ENCODE results near the gene RASSF8. TPM values are rescaled to one million over a fixed set of nuclear protein-coding genes. Genes with fewer than 3 reads are reported as not detected.

The RASSF8 gene
- total RNA-seq, 4 donors from 2014 or later: 5.4 to 20.7 (median 9.6) TPM

- H3K4me3 ChIP-seq (ENCODE audit: low read depth, poor library complexity, severe bottlenecking): no peak overlapping the region
- no peak for TF ChIP-seq CTCF (IDR thresholded peaks at IDR 0.05)
- no peak for TF ChIP-seq POLR2A (IDR thresholded peaks at IDR 0.05)
- 91 to 92% methylated on average over 2 of the region's 2 CpGs for whole genome bisulfite sequencing, 2 donors
- intact Hi-C loops (cut with DNase I; ENCODE audit: low total_unique reads): no loop called here
- no peak for DNase-seq (ENCODE audit: low spot score in 2 of 2)
Measured at GRCh38 chr12:25939606-25940005, 18.9 kb upstream of the RASSF8 start.

- TF ChIP-seq POLR2A (IDR thresholded peaks at IDR 0.05) (no peak), CTCF (IDR thresholded peaks at IDR 0.05) (no peak)
- H3K4me3 ChIP-seq (ENCODE audit: low read depth, poor library complexity, severe bottlenecking): no peak overlapping the region
- WGBS, 2 donors: 91 to 92% methylated on average over 1 of the region's 1 CpG
- DNase-seq (ENCODE audit: low spot score in 2 of 2): no peak
- intact Hi-C loops (cut with DNase I; ENCODE audit: low total_unique reads): no loop called here
Measured at GRCh38 chr12:25940886-25941285, 17.6 kb upstream of the RASSF8 start.

GRCh38 chr12:25942709-25943108 is 15.8 kb upstream of the RASSF8 start:
- intact Hi-C loops (cut with DNase I; ENCODE audit: low total_unique reads): no loop called here
- no peak overlapping the region for H3K4me3 ChIP-seq (ENCODE audit: low read depth, poor library complexity, severe bottlenecking)
- no peak for TF ChIP-seq CTCF (IDR thresholded peaks at IDR 0.05)
- no peak for TF ChIP-seq POLR2A (IDR thresholded peaks at IDR 0.05)
- 91 to 95% methylated on average over 2 of the region's 2 CpGs for WGBS, 2 donors
- DNase-seq (ENCODE audit: low spot score in 2 of 2): no peak

- no peak for DNase-seq (ENCODE audit: low spot score in 2 of 2)
Measured at GRCh38 chr12:25943940-25944339, 14.5 kb upstream of the RASSF8 start.

GRCh38 chr12:25949343-25949742 is 9.1 kb upstream of the RASSF8 start:
- 94 to 95% methylated on average over 4 of the region's 4 CpGs for WGBS, 2 donors
- H3K4me3 ChIP-seq (ENCODE audit: low read depth, poor library complexity, severe bottlenecking): no peak overlapping the region
- intact Hi-C loops (cut with DNase I; ENCODE audit: low total_unique reads): no loop called here
- no peak for DNase-seq (ENCODE audit: low spot score in 2 of 2)
- TF ChIP-seq CTCF (IDR thresholded peaks at IDR 0.05) (no peak), POLR2A (IDR thresholded peaks at IDR 0.05) (no peak)

More at GRCh38 chr12:25943940-25944339, 14.5 kb upstream of the RASSF8 start:
- no peak overlapping the region for H3K4me3 ChIP-seq (ENCODE audit: low read depth, poor library complexity, severe bottlenecking)
- intact Hi-C loops (cut with DNase I; ENCODE audit: low total_unique reads): no loop called here
- TF ChIP-seq CTCF (IDR thresholded peaks at IDR 0.05) (no peak), POLR2A (IDR thresholded peaks at IDR 0.05) (no peak)

GRCh38 chr12:25950329-25951115 is 8.0 kb upstream of the RASSF8 start:
- DNase-seq (ENCODE audit: low spot score in 2 of 2): no peak
- H3K4me3 ChIP-seq (ENCODE audit: low read depth, poor library complexity, severe bottlenecking): no peak overlapping the region
- TF ChIP-seq CTCF (IDR thresholded peaks at IDR 0.05) (no peak), POLR2A (IDR thresholded peaks at IDR 0.05) (no peak)
- 97% methylated on average over 5 to 6 of the region's 6 CpGs for WGBS, 2 donors
- intact Hi-C loops (cut with DNase I; ENCODE audit: low total_unique reads): no loop called here
